HepG2 (cell line): ENCODE results near the gene H2AZ2. TPM values are rescaled to one million over a fixed set of nuclear protein-coding genes. Genes with fewer than 3 reads are reported as not detected.

Experiments used
- CBFB ChIP-seq: sonication (generic); formaldehyde crosslinking; IDR thresholded peaks from 2 replicates; pipeline ENCODE4 v1.4.0; 2020; ENCODE audit warnings: missing genetic modification reagents
- ESRRA ChIP-seq: sonication (generic); formaldehyde crosslinking; IDR thresholded peaks from 2 replicates; pipeline ENCODE4 v1.5.1; 2020; ENCODE audit warnings: mild to moderate bottlenecking, low read depth, missing genetic modification reagents
- GABPA ChIP-seq, 2 experiments: IDR thresholded peaks; 2 replicates each; pipeline ENCODE4 v1.6.1; 2011 to 2016; ENCODE audit warnings: low read depth in 2 of 2, low read length in 1 of 2, missing biosample characterization in 1 of 2, missing genetic modification characterization in 1 of 2
- HOXA5 ChIP-seq: sonication (generic); formaldehyde crosslinking; IDR thresholded peaks from 2 replicates; pipeline ENCODE4 v1.4.0; 2020; ENCODE audit warnings: missing genetic modification reagents
- POLR2A ChIP-seq, 2 experiments: IDR thresholded peaks; 2 replicates each; pipeline ENCODE4 v1.6.1; 2011; ENCODE audit warnings: low read depth in 2 of 2, low read length in 2 of 2, mild to moderate bottlenecking in 1 of 2, moderate library complexity in 1 of 2; ENCODE audit not compliant: insufficient read depth in 1 of 2
- POLR2AphosphoS2 ChIP-seq: IDR thresholded peaks from 2 replicates; pipeline ENCODE4 v1.6.1; 2011; ENCODE audit warnings: low read depth, low read length, improper control_type of control experiment
- TBL1XR1 ChIP-seq: fragments of 150-350 bp; IDR thresholded peaks from 2 replicates; pipeline ENCODE4 v1.6.1; 2014; ENCODE audit warnings: borderline replicate concordance, low read length; ENCODE audit not compliant: partially characterized antibody
- TRIM24 ChIP-seq: sonication (generic); formaldehyde crosslinking; IDR thresholded peaks from 2 replicates; pipeline ENCODE4 v1.8.0; 2022; ENCODE audit warnings: mild to moderate bottlenecking, missing genetic modification reagents
- ZNF121 ChIP-seq: sonication (generic); formaldehyde crosslinking; IDR thresholded peaks from 2 replicates; pipeline ENCODE4 v1.5.0; 2020; ENCODE audit warnings: mild to moderate bottlenecking, missing genetic modification reagents
- ZNF160 ChIP-seq: sonication (generic); formaldehyde crosslinking; IDR thresholded peaks from 2 replicates; pipeline ENCODE4 v1.8.0; 2022; ENCODE audit warnings: mild to moderate bottlenecking, inconsistent platforms, missing genetic modification reagents
- ZNF329 ChIP-seq: sonication (generic); formaldehyde crosslinking; IDR thresholded peaks from 2 replicates; pipeline ENCODE4 v1.9.0; 2021; ENCODE audit warnings: low read depth, mild to moderate bottlenecking, missing genetic modification reagents
- ZNF354B ChIP-seq: sonication (generic); formaldehyde crosslinking; IDR thresholded peaks from 2 replicates; pipeline ENCODE4 v1.8.0; 2022; ENCODE audit warnings: mild to moderate bottlenecking, missing genetic modification reagents
- ZNF547 ChIP-seq: sonication (generic); formaldehyde crosslinking; IDR thresholded peaks from 2 replicates; pipeline ENCODE4 v1.5.1; 2020; ENCODE audit warnings: mild to moderate bottlenecking, missing genetic modification reagents
- ZNF558 ChIP-seq: sonication (generic); formaldehyde crosslinking; IDR thresholded peaks from 2 replicates; pipeline ENCODE4 v1.9.0; 2022; ENCODE audit warnings: mild to moderate bottlenecking, missing genetic modification reagents, borderline replicate concordance
- ZNF570 ChIP-seq: sonication (generic); formaldehyde crosslinking; IDR thresholded peaks from 2 replicates; pipeline ENCODE4 v1.4.0; 2020; ENCODE audit warnings: mild to moderate bottlenecking, missing genetic modification reagents, borderline replicate concordance
- ZNF816 ChIP-seq: sonication (generic); formaldehyde crosslinking; IDR thresholded peaks from 2 replicates; pipeline ENCODE4 v1.8.0; 2022; ENCODE audit warnings: missing genetic modification reagents, mild to moderate bottlenecking, borderline replicate concordance
- ZSCAN21 ChIP-seq: sonication (generic); formaldehyde crosslinking; IDR thresholded peaks from 2 replicates; pipeline ENCODE4 v1.8.0; 2022; ENCODE audit warnings: mild to moderate bottlenecking, missing genetic modification reagents, moderate library complexity, borderline replicate concordance
- polyA plus RNA-seq, 8 experiments: library from polyadenylated mRNA; depleted of rRNA in 3 of 8; stranded (reverse) in 7 of 8; unstranded in 1 of 8; fragments of >200 nt; fragmentation: Illumina TruSeq in 4 of 8; extraction: Trizol in 4 of 8; gene quantifications; 2 replicates each; pipeline versions ENCODE4 v1.2.1 to v1.2.3, GENCODE V29; 2011 to 2016; ENCODE audit warnings: low read depth in 4 of 8, missing spikeins in 1 of 8, mixed read lengths in 1 of 8; ENCODE audit not compliant: insufficient read depth in 1 of 8
- total RNA-seq, 5 experiments: library from RNA; depleted of rRNA; stranded (reverse); fragments of >200 nt; fragmentation: Illumina TruSeq; extraction: Trizol; gene quantifications; 2 replicates each; pipeline ENCODE4 v1.2.3, GENCODE V29; 2016; ENCODE audit warnings: low read depth in 1 of 5
- TF ChIP-seq, protein P1 (sequence below): IDR thresholded peaks from 2 replicates; pipeline ENCODE4 v1.6.1; 2012; ENCODE audit warnings: low read length, improper control_type of control experiment
- TF ChIP-seq, protein P2 (sequence below): sonication (generic); formaldehyde crosslinking; IDR thresholded peaks from 2 replicates; pipeline ENCODE4 v1.8.0; 2022; ENCODE audit warnings: mild to moderate bottlenecking, missing genetic modification reagents, borderline replicate concordance
- TF ChIP-seq, protein P3 (sequence below): sonication (generic); formaldehyde crosslinking; IDR thresholded peaks from 2 replicates; pipeline ENCODE4 v1.4.0; 2020; ENCODE audit warnings: mild to moderate bottlenecking, missing genetic modification reagents
- TF ChIP-seq, protein P4 (sequence below): sonication (generic); formaldehyde crosslinking; conservative IDR thresholded peaks from 2 replicates; pipeline ENCODE4 v1.8.0; 2022; ENCODE audit warnings: mild to moderate bottlenecking, moderate library complexity, missing genetic modification reagents

H2AZ2 gene
- total and polyA plus RNA-seq, 2 of the 13 experiments (the other 11 are each of a cell fraction or from before 2014, with no cell fraction given), result 121 to 223 TPM

DNA sequence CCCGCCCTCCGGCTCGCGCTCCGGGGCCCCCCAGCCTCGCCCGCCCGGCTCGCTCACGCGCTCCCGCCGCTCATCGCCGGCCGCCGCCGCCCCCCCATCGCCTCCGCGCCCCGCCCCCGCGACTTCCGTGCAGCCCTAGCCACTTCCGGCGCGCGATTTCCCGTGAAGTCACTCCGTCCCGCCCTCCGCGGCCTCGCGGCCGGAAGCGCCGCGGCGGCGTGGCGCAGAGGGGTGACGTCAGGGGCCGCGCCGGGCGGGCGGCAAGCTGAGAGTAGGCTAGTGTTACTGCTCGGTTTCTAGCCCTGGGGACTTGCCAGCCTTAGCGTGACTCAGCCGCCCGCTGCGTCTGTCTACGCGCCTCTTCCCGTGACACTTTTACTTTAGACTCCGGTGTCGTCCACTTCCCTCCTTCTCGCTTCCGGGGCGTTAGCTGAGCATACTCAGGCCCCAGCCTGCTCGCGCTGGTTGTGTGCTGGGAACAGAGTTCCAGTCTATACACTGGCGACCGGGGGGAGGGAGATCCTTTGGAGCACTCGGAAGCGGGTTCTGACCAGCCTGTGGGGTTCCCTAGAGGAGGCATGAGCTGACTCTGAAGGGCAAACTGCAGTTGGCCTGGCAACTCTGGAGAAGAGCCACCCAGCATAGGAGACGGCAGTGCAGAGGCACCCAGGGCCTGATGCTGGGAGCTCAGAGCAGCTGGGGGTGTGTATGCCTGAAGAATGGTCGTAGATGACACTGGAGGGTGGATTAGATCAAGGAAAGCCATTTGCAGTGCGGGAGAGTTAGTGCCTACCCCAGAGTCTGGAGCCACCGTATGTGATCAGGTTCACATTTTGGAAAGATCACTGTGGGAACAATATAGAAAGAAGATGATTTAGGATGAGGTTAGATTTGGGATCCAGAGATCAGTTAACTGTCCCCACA lies 37.8 kb upstream of the H2AZ2 start, which contains the start of gene PURB (continued):
- TF ChIP-seq, protein P1, sequence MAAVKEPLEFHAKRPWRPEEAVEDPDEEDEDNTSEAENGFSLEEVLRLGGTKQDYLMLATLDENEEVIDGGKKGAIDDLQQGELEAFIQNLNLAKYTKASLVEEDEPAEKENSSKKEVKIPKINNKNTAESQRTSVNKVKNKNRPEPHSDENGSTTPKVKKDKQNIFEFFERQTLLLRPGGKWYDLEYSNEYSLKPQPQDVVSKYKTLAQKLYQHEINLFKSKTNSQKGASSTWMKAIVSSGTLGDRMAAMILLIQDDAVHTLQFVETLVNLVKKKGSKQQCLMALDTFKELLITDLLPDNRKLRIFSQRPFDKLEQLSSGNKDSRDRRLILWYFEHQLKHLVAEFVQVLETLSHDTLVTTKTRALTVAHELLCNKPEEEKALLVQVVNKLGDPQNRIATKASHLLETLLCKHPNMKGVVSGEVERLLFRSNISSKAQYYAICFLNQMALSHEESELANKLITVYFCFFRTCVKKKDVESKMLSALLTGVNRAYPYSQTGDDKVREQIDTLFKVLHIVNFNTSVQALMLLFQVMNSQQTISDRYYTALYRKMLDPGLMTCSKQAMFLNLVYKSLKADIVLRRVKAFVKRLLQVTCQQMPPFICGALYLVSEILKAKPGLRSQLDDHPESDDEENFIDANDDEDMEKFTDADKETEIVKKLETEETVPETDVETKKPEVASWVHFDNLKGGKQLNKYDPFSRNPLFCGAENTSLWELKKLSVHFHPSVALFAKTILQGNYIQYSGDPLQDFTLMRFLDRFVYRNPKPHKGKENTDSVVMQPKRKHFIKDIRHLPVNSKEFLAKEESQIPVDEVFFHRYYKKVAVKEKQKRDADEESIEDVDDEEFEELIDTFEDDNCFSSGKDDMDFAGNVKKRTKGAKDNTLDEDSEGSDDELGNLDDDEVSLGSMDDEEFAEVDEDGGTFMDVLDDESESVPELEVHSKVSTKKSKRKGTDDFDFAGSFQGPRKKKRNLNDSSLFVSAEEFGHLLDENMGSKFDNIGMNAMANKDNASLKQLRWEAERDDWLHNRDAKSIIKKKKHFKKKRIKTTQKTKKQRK, result no peak
- TF ChIP-seq POLR2A (IDR thresholded peaks at IDR 0.05; ENCODE audit: insufficient read depth in 1 of 2, low read depth in 2 of 2, low read length in 2 of 2), result peak; percentile 84 to 86
- TF ChIP-seq HOXA5 (CRISPR knock-in tag), result peak; percentile 35; the same call in 1 of the 2 replicates
- TF ChIP-seq ESRRA (CRISPR knock-in tag), result no peak
- TF ChIP-seq, protein P2, sequence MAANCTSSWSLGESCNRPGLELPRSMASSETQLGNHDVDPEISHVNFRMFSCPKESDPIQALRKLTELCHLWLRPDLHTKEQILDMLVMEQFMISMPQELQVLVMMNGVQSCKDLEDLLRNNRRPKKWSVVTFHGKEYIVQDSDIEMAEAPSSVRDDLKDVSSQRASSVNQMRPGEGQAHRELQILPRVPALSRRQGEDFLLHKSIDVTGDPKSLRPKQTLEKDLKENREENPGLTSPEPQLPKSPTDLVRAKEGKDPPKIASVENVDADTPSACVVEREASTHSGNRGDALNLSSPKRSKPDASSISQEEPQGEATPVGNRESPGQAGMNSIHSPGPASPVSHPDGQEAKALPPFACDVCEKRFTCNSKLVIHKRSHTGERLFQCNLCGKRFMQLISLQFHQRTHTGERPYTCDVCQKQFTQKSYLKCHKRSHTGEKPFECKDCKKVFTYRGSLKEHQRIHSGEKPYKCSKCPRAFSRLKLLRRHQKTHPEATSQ (CRISPR knock-in tag), result peak; percentile 80; the same call in 1 of the 2 replicates
- TF ChIP-seq, protein P3, sequence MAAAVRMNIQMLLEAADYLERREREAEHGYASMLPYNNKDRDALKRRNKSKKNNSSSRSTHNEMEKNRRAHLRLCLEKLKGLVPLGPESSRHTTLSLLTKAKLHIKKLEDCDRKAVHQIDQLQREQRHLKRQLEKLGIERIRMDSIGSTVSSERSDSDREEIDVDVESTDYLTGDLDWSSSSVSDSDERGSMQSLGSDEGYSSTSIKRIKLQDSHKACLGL (CRISPR knock-in tag), result no peak
- peak; percentile 57; the same call in 1 of the 2 replicates for TF ChIP-seq ZNF354B
- no peak for TF ChIP-seq TBL1XR1
- peak; percentile 93 for TF ChIP-seq GABPA (IDR thresholded peaks at IDR 0.05; ENCODE audit: low read depth, low read length)
- TF ChIP-seq GABPA (CRISPR knock-in tag; IDR thresholded peaks at IDR 0.05; ENCODE audit: low read depth), result peak; percentile 87
- TF ChIP-seq ZNF329 (CRISPR knock-in tag), result peak; percentile 51; the same call in 1 of the 2 replicates
- peak; percentile 52; the same call in 1 of the 2 replicates for TF ChIP-seq ZNF547 (CRISPR knock-in tag)
- no peak for TF ChIP-seq POLR2AphosphoS2
- no peak for TF ChIP-seq TRIM24 (CRISPR knock-in tag)
- TF ChIP-seq ZSCAN21 (CRISPR knock-in tag), result peak; percentile 79; the same call in 1 of the 2 replicates
- TF ChIP-seq, protein P4, sequence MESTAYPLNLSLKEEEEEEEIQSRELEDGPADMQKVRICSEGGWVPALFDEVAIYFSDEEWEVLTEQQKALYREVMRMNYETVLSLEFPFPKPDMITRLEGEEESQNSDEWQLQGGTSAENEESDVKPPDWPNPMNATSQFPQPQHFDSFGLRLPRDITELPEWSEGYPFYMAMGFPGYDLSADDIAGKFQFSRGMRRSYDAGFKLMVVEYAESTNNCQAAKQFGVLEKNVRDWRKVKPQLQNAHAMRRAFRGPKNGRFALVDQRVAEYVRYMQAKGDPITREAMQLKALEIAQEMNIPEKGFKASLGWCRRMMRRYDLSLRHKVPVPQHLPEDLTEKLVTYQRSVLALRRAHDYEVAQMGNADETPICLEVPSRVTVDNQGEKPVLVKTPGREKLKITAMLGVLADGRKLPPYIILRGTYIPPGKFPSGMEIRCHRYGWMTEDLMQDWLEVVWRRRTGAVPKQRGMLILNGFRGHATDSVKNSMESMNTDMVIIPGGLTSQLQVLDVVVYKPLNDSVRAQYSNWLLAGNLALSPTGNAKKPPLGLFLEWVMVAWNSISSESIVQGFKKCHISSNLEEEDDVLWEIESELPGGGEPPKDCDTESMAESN (CRISPR knock-in tag), result peak; percentile 62; the same call in 1 of the 2 replicates
- no peak for TF ChIP-seq ZNF570 (CRISPR knock-in tag)
- TF ChIP-seq ZNF816 (CRISPR knock-in tag), result no peak
- TF ChIP-seq ZNF121, result no peak
- peak; percentile 57; the same call in 1 of the 2 replicates for TF ChIP-seq ZNF558 (CRISPR knock-in tag)
- TF ChIP-seq ZNF160 (CRISPR knock-in tag), result no peak
- TF ChIP-seq CBFB (CRISPR knock-in tag), result peak; percentile 62; the same call in 1 of the 2 replicates
